SK-N-SH (cell line): ENCODE data around the gene ABCC2. TPM values are rescaled to one million over a fixed set of nuclear protein-coding genes. Genes with fewer than 3 reads are reported as not detected.

Experiments
- CTCF ChIA-PET: fragments of 300-600, 350-600 bp; formaldehyde crosslinking; extraction: SDS; loops from one replicate; lab custom pipeline; 2021; lab: Yijun Ruan, JAX
- POLR2A ChIA-PET: fragments of 350-600 bp; sonication (Branson Sonifier 250); formaldehyde crosslinking; extraction: SDS; loops from one replicate; lab custom pipeline; 2020; ENCODE audit warnings: antibody characterized with exemption, inconsistent platforms; lab: Yijun Ruan, JAX
- DNase-seq: peaks from one replicate; pipeline ENCODE4 v3.0.0; 2012
- H2AFZ ChIP-seq: fragments of 200-600 bp; sonication (generic); 2 replicates; pipeline ENCODE4 v1.8.1; 2016; ENCODE audit warnings: antibody characterized with exemption, mild to moderate bottlenecking, low read depth
- H3F3A ChIP-seq: fragments of 200-600 bp; sonication (generic); replicated peaks from 2 replicates; pipeline ENCODE3; 2016; ENCODE audit warnings: antibody characterized with exemption, mild to moderate bottlenecking; ENCODE audit not compliant: insufficient read depth
- H3K27ac ChIP-seq, 2 experiments: fragments of 200-500 bp in 1 of 2; fragments of 200-600 bp in 1 of 2; sonication (Bioruptor generic) in 1 of 2; sonication (generic), shearing (Covaris generic) in 1 of 2; 2 replicates each; pipeline versions ENCODE4 v1.5.1 to v1.6.1; 2014 to 2016; ENCODE audit warnings: low read depth in 2 of 2, inconsistent platforms in 1 of 2, low read length in 1 of 2, mild to moderate bottlenecking in 1 of 2, mixed read lengths in 1 of 2
- H3K27me3 ChIP-seq: fragments of 200-600 bp; sonication (generic), shearing (Covaris generic); 2 replicates; pipeline ENCODE4 v1.6.1; 2016; ENCODE audit warnings: mixed run types; ENCODE audit not compliant: insufficient read depth
- H3K36me3 ChIP-seq, 2 experiments: fragments of 200-500 bp in 1 of 2; fragments of 200-600 bp in 1 of 2; sonication (Bioruptor generic) in 1 of 2; sonication (generic) in 1 of 2; replicated peaks in 1 of 2; 2 replicates each; pipeline versions ENCODE3 to v1.5.1; 2014 to 2016; ENCODE audit warnings: low read length in 1 of 2, mild to moderate bottlenecking in 1 of 2; ENCODE audit not compliant: insufficient read depth in 2 of 2, control insufficient read depth in 1 of 2
- H3K4me1 ChIP-seq, 2 experiments: fragments of 200-500 bp in 1 of 2; fragments of 200-600 bp in 1 of 2; sonication (Bioruptor generic) in 1 of 2; sonication (generic), shearing (Covaris generic) in 1 of 2; 2 replicates each; pipeline versions ENCODE4 v1.5.1 to v1.6.1; 2014 to 2016; ENCODE audit warnings: low read depth in 1 of 2, low read length in 1 of 2, mixed run types in 1 of 2; ENCODE audit not compliant: insufficient read depth in 2 of 2, control insufficient read depth in 1 of 2
- H3K4me2 ChIP-seq: fragments of 200-600 bp; sonication (generic), shearing (Covaris generic); 2 replicates; pipeline ENCODE4 v1.6.1; 2017; ENCODE audit warnings: mixed run types
- H3K4me3 ChIP-seq, 2 experiments: fragments of 200-500 bp in 1 of 2; fragments of 200-600 bp in 1 of 2; sonication (Bioruptor generic) in 1 of 2; sonication (generic), shearing (Covaris generic) in 1 of 2; 2 replicates each; pipeline versions ENCODE4 v1.5.1 to v1.8.1; 2014 to 2016; ENCODE audit warnings: low read depth in 2 of 2, inconsistent platforms in 1 of 2, low read length in 1 of 2, mild to moderate bottlenecking in 1 of 2, mixed read lengths in 1 of 2, moderate library complexity in 1 of 2
- H3K79me2 ChIP-seq: fragments of 200-600 bp; sonication (generic); 2 replicates; pipeline ENCODE4 v1.8.1; 2017; ENCODE audit warnings: mild to moderate bottlenecking; ENCODE audit not compliant: insufficient read depth
- H3K9ac ChIP-seq: fragments of 200-600 bp; sonication (generic); 2 replicates; pipeline ENCODE4 v1.6.1; 2017; ENCODE audit warnings: mixed run types
- H3K9me2 ChIP-seq: fragments of 200-600 bp; sonication (generic); 2 replicates; pipeline ENCODE4 v1.6.1; 2017; ENCODE audit warnings: mixed run types
- H3K9me3 ChIP-seq: fragments of 200-600 bp; sonication (generic); 2 replicates; pipeline ENCODE4 v1.6.1; 2017; ENCODE audit warnings: mixed run types, mild to moderate bottlenecking, moderate library complexity
- H4K20me1 ChIP-seq: fragments of 200-600 bp; sonication (generic); 2 replicates; pipeline ENCODE4 v1.6.1; 2017; ENCODE audit warnings: mild to moderate bottlenecking, mixed run types; ENCODE audit not compliant: insufficient read depth
- ELF1 ChIP-seq: IDR thresholded peaks from 2 replicates; pipeline ENCODE4 v1.4.0; 2012
- EP300 ChIP-seq, 2 experiments: IDR thresholded peaks; 2 replicates each; pipeline versions ENCODE4 v1.4.0 to v1.6.1; 2012; ENCODE audit warnings: borderline replicate concordance in 1 of 2, low read depth in 1 of 2, low read length in 1 of 2
- FOSL2 ChIP-seq: IDR thresholded peaks from 2 replicates; pipeline ENCODE4 v1.4.0; 2012; ENCODE audit warnings: low read depth, mild to moderate bottlenecking, moderate library complexity, borderline replicate concordance
- IRF3 ChIP-seq: fragments of 150-350 bp; IDR thresholded peaks from 2 replicates; pipeline ENCODE4 v1.6.1; 2016; ENCODE audit warnings: mild to moderate bottlenecking, low read depth, low read length
- JUND ChIP-seq: IDR thresholded peaks from 2 replicates; pipeline ENCODE4 v1.4.0; 2012
- MEF2A ChIP-seq: IDR thresholded peaks from 2 replicates; pipeline ENCODE4 v1.4.0; 2012; ENCODE audit warnings: low read depth, borderline replicate concordance
- NFIC ChIP-seq: IDR thresholded peaks from 2 replicates; pipeline ENCODE4 v1.4.0; 2012; ENCODE audit warnings: borderline replicate concordance
- PBX3 ChIP-seq: IDR thresholded peaks from 2 replicates; pipeline ENCODE4; 2012
- POLR2AphosphoS5 ChIP-seq: IDR thresholded peaks from 2 replicates; pipeline ENCODE4 v1.6.1; 2012; ENCODE audit warnings: low read depth, low read length
- RXRA ChIP-seq: IDR thresholded peaks from 2 replicates; pipeline ENCODE4 v1.4.0; 2012; ENCODE audit warnings: low read depth, mild to moderate bottlenecking, borderline replicate concordance
- SMC3 ChIP-seq: IDR thresholded peaks from 2 replicates; pipeline ENCODE4 v1.6.1; 2012; ENCODE audit warnings: low read depth, low read length, improper control_type of control experiment
- TAF1 ChIP-seq: IDR thresholded peaks from 2 replicates; pipeline ENCODE4 v1.6.1; 2012; ENCODE audit warnings: low read depth, mild to moderate bottlenecking, low read length, moderate library complexity, borderline replicate concordance
- TCF12 ChIP-seq: IDR thresholded peaks from 2 replicates; pipeline ENCODE4 v1.4.0; 2012
- USF2 ChIP-seq: fragments of 150-350 bp; IDR thresholded peaks from 2 replicates; pipeline ENCODE4 v1.6.1; 2017; ENCODE audit warnings: antibody characterized with exemption, low read length, low read depth, borderline replicate concordance
- ZBTB33 ChIP-seq: IDR thresholded peaks from 2 replicates; pipeline ENCODE4 v1.4.0; 2012; ENCODE audit warnings: low read depth, borderline replicate concordance
- whole genome bisulfite sequencing: methylation state at CpG from one replicate; pipeline ENCODE4 v1.1.6; 2017; ENCODE audit warnings: low lambda C conversion rate; 5-methylcytosine and 5-hydroxymethylcytosine counted together
- polyA plus RNA-seq, 3 experiments: library from polyadenylated mRNA; depleted of rRNA; stranded (reverse); fragments of >200 nt; gene quantifications; 2 replicates each; pipeline ENCODE4 v1.2.3, GENCODE V29; 2012

ABCC2 gene
- polyA plus RNA-seq, 1 of the 3 experiments (the other 2 are of a cell fraction): 0.48 TPM

GRCh38 chr10:99832439-99832838 is 50.0 kb downstream of the ABCC2 start:
- H4K20me1 ChIP-seq: no peaks in the 10 kb centered on the region
- TF ChIP-seq TCF12: 0 out of 2 replicates have a peak, but pooled peaks have one; percentile 5
- TF ChIP-seq ZBTB33: no peak
- 56% methylated on average over 2 of the region's 2 CpGs for WGBS
- H3K4me1 ChIP-seq: peaks cover 0 to 9% of the 10 kb centered on the region in 2 experiments; a peak in 1 of 4 replicates
- H3K36me3 ChIP-seq: no peaks in the 10 kb centered on the region
- CTCF ChIA-PET: interaction anchor here (1.8 kb wide), 1 partner anchor 13 kb away, joined by 9 read pairs; no protein-coding TSS in a partner anchor
- 0 out of 4 replicates have a peak overlapping the region, but pooled peaks of 1 of the 2 experiments have one; percentile 67 for H3K27ac ChIP-seq
- H3K9me3 ChIP-seq: no peaks in the 10 kb centered on the region
- H3K9me2 ChIP-seq: no peaks in the 10 kb centered on the region
- POLR2A ChIA-PET: no interaction called here
- H2AFZ ChIP-seq: 0 out of 2 replicates have a peak overlapping the region, but pooled peaks have one; percentile 4
- no peak overlapping the region for H3K4me3 ChIP-seq
- H3F3A ChIP-seq: peaks cover 5% of the 10 kb centered on the region
- no peaks in the 10 kb centered on the region for H3K79me2 ChIP-seq
- no peaks in the 10 kb centered on the region for H3K27me3 ChIP-seq
- H3K9ac ChIP-seq: no peak overlapping the region
- H3K4me2 ChIP-seq: no peak overlapping the region
- DNase-seq: no peak

- no peaks in the 10 kb centered on the region for H3K36me3 ChIP-seq
- H3F3A ChIP-seq: peaks cover 5% of the 10 kb centered on the region
- peaks cover 0 to 9% of the 10 kb centered on the region in 2 experiments; a peak in 1 of 4 replicates for H3K4me1 ChIP-seq
- CTCF ChIA-PET: interaction anchor here (4.1 kb wide), 1 partner anchor 11 kb away, joined by 29 read pairs; no protein-coding TSS in a partner anchor
- H4K20me1 ChIP-seq: no peaks in the 10 kb centered on the region
- no peak for TF ChIP-seq NFIC
- TF ChIP-seq RXRA: no peak
- TF ChIP-seq TCF12: no peak
- no peak for TF ChIP-seq MEF2A
- no peak for TF ChIP-seq IRF3
- TF ChIP-seq FOSL2: peak; percentile 75
- peak; percentile 11; the same call in 1 of the 2 replicates for TF ChIP-seq JUND
- TF ChIP-seq TAF1: no peak
- no peak for TF ChIP-seq USF2
- no peak for TF ChIP-seq POLR2AphosphoS5
- TF ChIP-seq SMC3: no peak
- no peak for TF ChIP-seq EP300 (IDR thresholded peaks at IDR 0.05; ENCODE audit: borderline replicate concordance in 1 of 2, low read depth in 1 of 2, low read length in 1 of 2)
- TF ChIP-seq PBX3: peak; percentile 48; the same call in 1 of the 2 replicates
- no peak for TF ChIP-seq ELF1
- H3K27ac ChIP-seq: peak overlapping the region in 1 of 2 experiments; percentile 67; a peak in 2 of 4 replicates
- no peaks in the 10 kb centered on the region for H3K9me3 ChIP-seq
- no peak overlapping the region; the same call in 1 of the 2 replicates for H3K4me2 ChIP-seq
- H3K9me2 ChIP-seq: no peaks in the 10 kb centered on the region
- H2AFZ ChIP-seq: 0 out of 2 replicates have a peak overlapping the region, but pooled peaks have one; percentile 60
- no peak overlapping the region for H3K4me3 ChIP-seq
- POLR2A ChIA-PET: no interaction called here
- H3K27me3 ChIP-seq: no peaks in the 10 kb centered on the region
- no peaks in the 10 kb centered on the region for H3K79me2 ChIP-seq
- 0 out of 2 replicates have a peak overlapping the region, but pooled peaks have one; percentile 1 for H3K9ac ChIP-seq
- DNase-seq: no peak
- WGBS: 44% methylated on average over 4 of the region's 4 CpGs
These were observed 52.0 kb downstream of the ABCC2 start for GRCh38 chr10:99834410-99834809.
